AG09309 (cell line): ENCODE data around the gene SAP25.
"Not testable (repeated sequence)": the region's sequence is repeated elsewhere in the genome, so short reads cannot be mapped to it uniquely, and the experiment has no call there.

Source experiments
- DNase-seq: peaks from one replicate; pipeline ENCODE4 v3.0.0-alpha.2; 2010; ENCODE audit warnings: low read depth
- H3K4me3 ChIP-seq: 2 replicates; pipeline ENCODE4 v1.5.1; 2011; ENCODE audit warnings: mild to moderate bottlenecking, low read depth, low read length, moderate library complexity; ENCODE audit not compliant: control insufficient read depth
- TF ChIP-seq, protein P1 (sequence below): IDR thresholded peaks from 2 replicates; pipeline ENCODE4 v1.5.1; 2011; ENCODE audit warnings: mild to moderate bottlenecking, low read depth, low read length, inconsistent platforms; ENCODE audit not compliant: insufficient read depth, control insufficient read depth; ENCODE audit errors: missing control alignments

Gene SAP25

GRCh38 chr7:100561491-100562194 is 12.1 kb downstream of the SAP25 start:
- no peak for DNase-seq
- H3K4me3 ChIP-seq = no peak overlapping the region
- TF ChIP-seq, protein P1, sequence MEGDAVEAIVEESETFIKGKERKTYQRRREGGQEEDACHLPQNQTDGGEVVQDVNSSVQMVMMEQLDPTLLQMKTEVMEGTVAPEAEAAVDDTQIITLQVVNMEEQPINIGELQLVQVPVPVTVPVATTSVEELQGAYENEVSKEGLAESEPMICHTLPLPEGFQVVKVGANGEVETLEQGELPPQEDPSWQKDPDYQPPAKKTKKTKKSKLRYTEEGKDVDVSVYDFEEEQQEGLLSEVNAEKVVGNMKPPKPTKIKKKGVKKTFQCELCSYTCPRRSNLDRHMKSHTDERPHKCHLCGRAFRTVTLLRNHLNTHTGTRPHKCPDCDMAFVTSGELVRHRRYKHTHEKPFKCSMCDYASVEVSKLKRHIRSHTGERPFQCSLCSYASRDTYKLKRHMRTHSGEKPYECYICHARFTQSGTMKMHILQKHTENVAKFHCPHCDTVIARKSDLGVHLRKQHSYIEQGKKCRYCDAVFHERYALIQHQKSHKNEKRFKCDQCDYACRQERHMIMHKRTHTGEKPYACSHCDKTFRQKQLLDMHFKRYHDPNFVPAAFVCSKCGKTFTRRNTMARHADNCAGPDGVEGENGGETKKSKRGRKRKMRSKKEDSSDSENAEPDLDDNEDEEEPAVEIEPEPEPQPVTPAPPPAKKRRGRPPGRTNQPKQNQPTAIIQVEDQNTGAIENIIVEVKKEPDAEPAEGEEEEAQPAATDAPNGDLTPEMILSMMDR = no peak

- no peak for DNase-seq
- TF ChIP-seq, protein P1 = no peak
- no peak overlapping the region for H3K4me3 ChIP-seq
Observed at GRCh38 chr7:100559127-100559526, 14.6 kb downstream of the SAP25 start.

DNA sequence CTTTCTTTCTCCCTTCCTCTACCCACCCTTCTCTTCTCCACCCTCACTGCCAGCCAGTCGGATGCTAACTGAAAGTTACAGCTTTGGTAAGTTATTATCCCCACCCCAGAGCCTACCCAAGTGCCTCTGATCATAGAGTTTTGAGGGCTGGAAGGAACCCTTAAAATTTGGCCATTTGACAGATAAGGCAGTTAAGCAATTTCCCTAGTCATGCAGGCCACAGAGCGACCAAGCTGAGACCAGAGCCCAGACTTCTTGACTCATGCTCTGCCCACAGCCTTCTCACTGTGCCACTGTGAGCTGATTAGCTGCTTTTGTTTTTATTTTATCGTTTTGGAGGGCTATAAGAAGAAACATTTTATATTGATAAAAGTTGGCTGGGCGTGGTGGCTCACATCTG is 17.2 kb downstream of the SAP25 start:
- DNase-seq = peak; percentile 52

GRCh38 chr7:100555701-100556100 is 18.0 kb downstream of the SAP25 start:
- H3K4me3 ChIP-seq = no peak overlapping the region
- TF ChIP-seq, protein P1 = no peak
- no peak for DNase-seq

More for the DNA sequence above, 17.2 kb downstream of the SAP25 start:
- TF ChIP-seq, protein P1 = no peak
- no peak overlapping the region for H3K4me3 ChIP-seq

DNA sequence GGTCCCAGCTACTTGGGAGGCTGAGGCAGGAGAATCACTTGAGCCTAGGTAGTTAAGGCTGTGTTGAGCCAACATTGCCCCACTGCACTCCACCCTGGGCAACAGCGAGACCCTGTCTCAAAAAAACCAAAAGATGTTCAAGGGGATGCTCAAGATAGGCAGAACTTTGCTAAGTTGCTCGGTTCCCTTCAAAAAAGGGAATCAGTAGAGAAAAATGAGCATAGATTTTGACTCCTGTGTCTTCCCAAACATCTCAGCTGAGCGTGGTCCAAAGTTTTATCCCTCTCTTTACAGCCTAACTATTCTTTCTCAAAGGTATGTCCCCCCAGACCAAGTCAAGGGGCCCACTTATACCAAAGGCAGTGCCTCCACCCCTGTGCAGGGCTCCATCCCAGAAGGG is 20.7 kb downstream of the SAP25 start:
- DNase-seq = no peak
- TF ChIP-seq, protein P1 = no peak
- H3K4me3 ChIP-seq = no peak overlapping the region

GRCh38 chr7:100552532-100552931 is 21.2 kb downstream of the SAP25 start:
- TF ChIP-seq, protein P1 = no peak
- no peak overlapping the region for H3K4me3 ChIP-seq
- no peak for DNase-seq

- H3K4me3 ChIP-seq, DNase-seq: not testable (repeated sequence)
Observed at GRCh38 chr7:100548446-100548845, 25.3 kb downstream of the SAP25 start.
